HG02938 (cell line): ENCODE results near the gene PHTF1.
"Not testable (repeated sequence)": the region's sequence is repeated elsewhere in the genome, so short reads cannot be mapped to it uniquely, and the experiment has no call there.

Source experiments
- ATAC-seq: cut with Tn5 transposase; IDR thresholded peaks from one replicate; pipeline ENCODE4 v1.9.1; 2021; ENCODE audit warnings: mild to moderate bottlenecking, moderate library complexity; ENCODE audit not compliant: unreplicated experiment

PHTF1 gene

GRCh38 chr1:113779542-113779941 lies 20.3 kb upstream of the PHTF1 start:
- ATAC-seq: no peak

DNA sequence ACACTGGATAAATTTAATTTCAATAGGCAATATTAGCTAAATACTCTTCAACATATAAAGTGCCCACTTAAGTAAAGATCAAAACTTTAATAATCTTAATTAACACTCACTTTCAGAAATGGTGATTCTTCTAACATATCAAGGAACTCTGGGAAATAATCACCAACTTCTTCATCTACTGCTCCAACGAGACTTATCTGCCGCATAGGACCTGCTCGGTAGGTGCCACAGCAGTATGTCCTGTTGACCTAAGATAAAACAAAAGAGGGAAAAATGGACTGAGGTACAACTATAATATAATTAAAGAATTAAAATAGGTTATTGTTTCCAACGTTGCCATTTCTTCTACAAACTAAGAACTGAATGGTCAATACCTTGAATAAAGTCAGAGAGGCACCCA lies 18.3 kb upstream of the PHTF1 start:
- ATAC-seq: no peak

DNA sequence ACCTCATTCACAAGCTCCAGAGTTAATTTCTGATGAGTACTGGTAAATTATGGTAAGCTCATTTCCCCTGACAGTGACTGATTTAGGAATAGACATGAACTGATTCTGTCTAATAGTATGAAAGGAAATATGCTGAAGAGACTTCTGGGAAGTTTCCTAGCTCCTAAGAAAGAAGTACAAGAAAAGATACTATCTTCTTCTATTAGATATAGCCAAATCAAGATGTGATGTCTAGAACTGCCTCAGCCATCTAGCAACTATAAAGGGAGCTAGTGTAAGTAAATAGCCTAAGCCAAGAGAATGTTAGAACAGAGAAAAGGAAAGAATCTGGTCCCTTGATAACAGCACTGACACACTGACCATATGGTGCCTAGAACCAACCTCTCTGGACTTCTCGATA lies 10.7 kb upstream of the PHTF1 start:
- no peak for ATAC-seq

GRCh38 chr1:113769601-113769970 lies 10.3 kb upstream of the PHTF1 start:
- no peak for ATAC-seq

GRCh38 chr1:113768916-113769600 lies 9.8 kb upstream of the PHTF1 start:
- no peak for ATAC-seq

DNA sequence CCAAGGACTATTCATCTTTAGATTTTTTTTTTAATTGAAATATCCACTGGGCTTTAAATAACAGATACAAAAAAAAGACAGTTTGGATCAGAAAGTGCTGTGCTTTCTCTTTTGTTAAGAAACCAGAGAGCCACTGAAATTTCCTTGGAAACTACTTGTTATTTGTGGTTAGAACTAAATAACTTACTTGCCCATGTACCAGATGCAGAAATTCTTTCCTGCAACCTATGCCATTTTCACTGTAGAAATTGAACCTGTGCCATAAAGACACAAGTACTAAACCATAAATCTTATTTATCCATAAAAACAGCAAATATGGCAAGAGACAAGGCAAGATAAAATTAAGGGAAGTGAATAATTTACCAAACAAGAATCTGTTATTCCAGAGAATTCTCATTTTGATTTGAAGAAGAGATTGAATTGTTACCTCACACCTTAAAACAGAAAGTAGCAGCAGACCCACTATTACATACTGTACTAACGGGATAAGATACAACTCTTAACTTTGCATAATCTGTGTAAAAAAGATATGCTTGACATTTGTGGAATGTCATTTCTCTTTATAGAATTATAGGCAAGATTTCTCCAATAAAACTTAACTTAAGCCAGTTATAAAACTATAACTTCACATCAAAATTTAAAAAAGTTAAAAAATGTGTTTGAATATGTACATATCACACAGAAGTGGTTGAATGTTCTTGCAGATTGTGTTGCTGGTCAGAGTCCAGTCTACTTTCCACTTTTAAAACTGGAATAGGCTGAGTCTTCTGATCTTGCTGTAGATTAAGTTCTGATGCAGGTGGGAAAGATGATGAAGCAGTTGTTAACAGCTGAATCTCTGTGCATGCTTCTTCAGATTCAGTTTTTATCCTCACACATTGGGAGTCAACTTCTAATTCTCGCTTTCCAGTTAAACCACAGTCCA lies 6.3 kb upstream of the PHTF1 start:
- ATAC-seq: no peak

DNA sequence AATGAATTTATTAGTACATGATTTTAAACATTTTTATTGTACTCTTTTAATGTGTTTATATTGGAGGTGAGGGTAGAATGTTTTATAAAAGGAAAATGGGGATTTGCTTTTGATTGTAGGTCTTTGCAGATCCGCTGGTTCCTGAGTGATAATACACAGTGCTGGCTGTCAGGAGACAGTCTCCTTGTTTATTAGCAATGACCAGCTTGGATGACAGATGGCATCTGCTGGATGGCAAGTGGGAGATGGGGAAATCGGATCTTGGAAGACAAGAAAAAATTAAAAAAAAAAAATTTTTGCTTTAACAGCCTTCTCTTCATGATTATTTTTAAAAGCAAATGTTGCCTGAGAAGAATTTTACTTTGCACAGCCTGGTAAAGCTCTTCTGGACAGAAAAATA lies 4.4 kb upstream of the PHTF1 start:
- no peak for ATAC-seq

GRCh38 chr1:113761937-113762336 lies 2.7 kb upstream of the PHTF1 start:
- ATAC-seq: no peak

DNA sequence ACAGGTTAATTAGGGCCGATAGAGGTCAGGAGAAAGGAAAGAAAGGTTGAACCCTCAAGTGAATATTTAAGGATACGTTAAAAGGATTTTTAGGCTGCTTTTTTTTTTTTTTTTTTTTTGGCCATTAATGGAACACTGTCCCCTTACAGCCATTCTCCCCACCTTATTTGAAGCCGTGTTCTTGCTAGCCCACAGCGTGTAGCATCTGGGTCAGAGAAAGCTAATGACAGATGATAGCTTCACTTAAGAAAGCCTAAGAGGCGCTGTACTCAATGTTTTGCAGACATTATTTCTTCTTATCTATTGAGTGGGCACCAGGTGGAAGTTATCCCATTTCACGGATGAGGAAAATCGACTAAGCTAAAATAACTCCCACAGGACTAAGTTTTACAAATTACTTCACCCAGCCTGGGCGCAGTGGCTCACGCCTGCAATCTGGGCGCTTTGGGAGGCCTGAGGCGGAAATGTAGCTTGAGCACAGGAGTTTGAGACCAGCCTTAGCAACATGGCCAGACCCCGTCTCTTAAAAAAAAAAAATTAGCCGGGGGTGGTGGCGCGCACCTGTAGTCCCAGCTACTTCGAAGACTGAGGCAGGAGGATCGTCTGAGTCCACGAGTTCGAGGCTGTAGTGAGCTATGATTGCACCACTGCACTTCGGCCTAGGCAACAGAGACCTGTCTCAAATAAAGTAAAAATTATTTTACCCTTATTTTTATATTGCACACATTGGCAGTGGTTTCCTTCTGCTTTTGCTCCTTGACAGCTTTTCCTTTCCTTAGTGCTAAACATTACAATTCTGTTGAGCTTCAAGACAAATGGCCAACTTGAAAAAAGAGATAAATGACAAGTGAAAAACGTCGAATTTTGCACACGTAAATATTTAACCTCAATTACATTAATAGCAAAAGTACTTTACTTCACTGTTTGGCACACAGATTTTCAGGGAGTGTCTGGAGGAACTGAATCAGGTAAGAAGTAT lies 1.1 kb upstream of the PHTF1 start:
- no peak for ATAC-seq

DNA sequence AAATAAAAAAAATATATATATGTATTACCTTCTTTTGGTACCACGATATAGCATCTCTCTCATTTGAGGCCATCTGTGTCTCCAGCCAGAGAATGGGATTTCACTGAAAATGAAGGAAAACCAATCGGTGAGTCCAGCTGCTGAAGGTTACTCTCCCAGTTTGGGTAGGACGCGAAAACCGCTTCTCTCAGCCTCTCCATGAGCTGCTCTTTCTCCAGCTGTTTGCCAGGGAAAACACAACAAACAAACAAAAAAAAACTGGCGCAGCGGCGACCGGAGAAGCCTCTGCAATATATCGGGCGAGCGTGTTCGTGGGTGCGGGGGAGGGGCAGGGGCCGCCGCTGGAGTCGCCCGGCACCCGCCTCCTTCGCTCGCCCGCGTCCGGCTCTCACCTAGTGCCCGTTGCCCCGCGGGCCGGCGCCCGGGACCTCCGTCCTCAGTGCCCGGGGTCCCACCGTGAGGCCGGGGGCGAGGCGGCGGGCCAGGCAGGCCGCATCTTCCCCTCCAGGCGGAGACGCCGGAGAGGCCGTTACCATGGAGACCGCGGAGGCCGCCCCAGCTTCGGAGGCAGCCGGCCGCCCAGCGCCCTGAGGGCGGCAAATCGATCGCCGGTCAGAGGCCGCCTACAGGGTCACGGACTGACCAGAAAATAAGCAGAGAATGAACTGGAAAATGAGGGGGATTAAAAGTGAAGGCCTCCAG lies 504 bp downstream of the PHTF1 start:
- peak; percentile 57 for ATAC-seq

DNA sequence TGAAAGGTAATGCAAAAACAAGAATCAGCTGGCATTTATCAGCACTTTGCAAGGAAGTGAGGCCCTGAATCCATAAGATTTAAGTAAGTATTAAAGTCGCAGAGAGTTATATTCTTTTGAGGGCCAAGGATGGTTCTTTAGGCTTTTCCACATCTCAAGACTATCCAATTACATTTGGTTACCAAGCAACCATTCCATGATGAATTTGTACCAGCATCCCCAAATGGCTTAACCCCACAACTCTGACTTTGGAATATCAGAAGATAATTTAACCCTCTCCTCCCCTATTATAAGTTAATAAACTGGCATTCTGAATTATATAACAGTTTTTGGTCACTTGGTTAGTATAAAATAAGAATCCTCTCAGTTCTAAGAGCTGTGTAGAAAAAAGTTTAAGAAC lies 2.8 kb downstream of the PHTF1 start:
- no peak for ATAC-seq

- ATAC-seq: not testable (repeated sequence)
These were observed 6.0 kb downstream of the PHTF1 start for GRCh38 chr1:113753333-113753732.

- no peak for ATAC-seq
These were observed 7.8 kb downstream of the PHTF1 start for GRCh38 chr1:113751516-113751915.

DNA sequence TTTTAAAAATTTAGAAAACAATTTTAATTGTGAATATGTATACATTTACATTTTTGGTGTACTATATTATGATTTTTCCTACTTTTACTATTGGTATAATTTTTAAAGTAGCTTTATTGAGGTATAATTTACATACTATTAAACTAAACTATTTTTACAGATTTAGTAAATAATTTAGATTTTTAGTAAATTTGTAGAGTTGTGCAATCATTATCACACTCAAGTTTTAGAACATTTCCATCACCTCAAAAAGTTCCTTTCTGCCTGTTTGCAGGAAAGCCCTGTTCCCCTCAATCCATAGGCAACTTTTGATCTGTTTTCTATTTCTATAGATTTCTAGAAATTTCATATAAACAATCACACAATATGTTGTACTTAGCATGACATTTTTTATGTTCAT lies 8.2 kb downstream of the PHTF1 start:
- no peak for ATAC-seq

DNA sequence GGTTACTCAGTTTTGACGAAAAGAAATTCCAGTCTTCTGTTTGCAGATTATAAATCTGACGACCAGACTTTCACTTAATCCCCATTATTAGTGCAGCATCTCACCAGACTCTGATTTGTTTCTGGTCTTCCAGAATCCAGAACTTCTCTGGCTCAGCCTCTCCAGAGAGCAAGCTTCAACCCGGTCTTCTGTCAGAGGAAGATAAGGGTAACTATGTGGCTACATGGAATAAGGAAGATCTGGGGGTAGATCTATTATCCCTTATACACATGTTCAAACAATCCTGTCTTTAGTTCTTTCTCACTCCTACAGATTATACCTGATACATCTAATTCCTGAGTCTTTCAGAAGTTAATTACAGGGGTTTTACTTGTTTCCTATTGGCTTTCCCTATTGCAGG lies 9.9 kb downstream of the PHTF1 start:
- ATAC-seq: no peak

- no peak for ATAC-seq
These were observed 11.9 kb downstream of the PHTF1 start for GRCh38 chr1:113747376-113747775.

- ATAC-seq: no peak
These were observed 13.9 kb downstream of the PHTF1 start for GRCh38 chr1:113745425-113745824.

GRCh38 chr1:113744114-113744513 lies 15.2 kb downstream of the PHTF1 start:
- no peak for ATAC-seq

DNA sequence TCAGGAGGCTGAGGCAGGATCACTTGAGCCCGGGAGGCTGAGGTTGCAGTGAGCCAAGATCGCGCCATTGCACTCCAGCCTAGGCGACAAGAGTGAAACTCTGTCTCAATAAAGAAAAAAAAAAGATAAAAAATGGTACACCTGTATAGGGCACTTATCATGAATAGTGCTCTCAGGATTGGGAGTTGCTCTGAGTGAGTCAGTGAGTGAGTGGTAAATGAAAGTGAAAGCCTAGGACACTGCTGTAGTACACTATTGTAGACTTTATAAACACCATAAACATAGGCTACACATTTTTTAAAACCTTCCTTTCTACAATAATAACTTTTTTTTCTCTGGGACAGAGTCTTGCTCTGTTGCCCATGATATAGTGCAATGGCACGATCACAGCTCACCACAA lies 16.8 kb downstream of the PHTF1 start:
- no peak for ATAC-seq

DNA sequence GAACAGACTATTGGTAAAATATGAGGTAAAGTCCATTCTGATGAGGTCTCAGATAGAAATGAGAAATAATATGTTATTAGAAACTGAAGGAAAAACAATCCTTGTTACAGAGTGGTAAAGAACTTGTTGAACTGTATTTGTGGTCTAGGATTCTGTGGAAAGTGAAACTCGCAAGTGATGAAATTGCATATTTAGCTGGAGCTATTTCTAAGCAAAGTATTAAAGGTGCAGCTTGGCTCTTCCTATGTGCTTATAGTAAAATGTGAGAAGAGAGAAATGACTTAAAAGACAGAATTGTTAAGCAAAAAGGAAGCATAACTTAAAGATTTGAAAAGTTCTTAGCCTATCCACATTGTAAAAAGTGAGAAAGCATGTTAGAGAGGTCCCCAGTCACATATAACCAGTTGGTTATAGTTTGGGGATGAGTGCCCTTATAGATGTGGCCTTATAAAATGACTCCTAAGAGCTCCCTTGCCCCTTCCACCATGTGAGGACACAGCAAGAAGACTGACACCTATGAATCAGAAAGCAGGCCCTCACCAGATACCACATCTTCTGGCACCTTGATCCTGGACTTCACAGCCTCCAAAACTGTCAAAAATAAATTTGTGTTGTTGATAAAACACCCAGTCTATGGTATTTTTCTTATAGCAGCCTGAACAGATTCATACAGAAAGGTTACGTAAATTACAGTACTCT lies 24.8 kb downstream of the PHTF1 start:
- no peak for ATAC-seq
